ENCODE data around the gene RAB44.

The RAB44 gene

GRCh38 chr6:36730424-36731380, 33.1 kb downstream of the RAB44 start:
- Histone ChIP-seq H3K9me3 (ENCODE audit: severe bottlenecking) (no peaks in the 10 kb centered on the region), H3K27me3 (ENCODE audit: insufficient read depth, low read depth, severe bottlenecking) (no peaks in the 10 kb centered on the region), H3K36me3 (no peaks in the 10 kb centered on the region), H3K27ac (no peak overlapping the region), H3K4me3 (ENCODE audit: low read depth, low read length) (no peak overlapping the region)
- TF ChIP-seq CTCF (IDR thresholded peaks at IDR 0.05; ENCODE audit: low read depth, low read length): no peak
- DNase-seq: no peak

GRCh38 chr6:36731622-36732310, 34.1 kb downstream of the RAB44 start:
- H3K27me3 ChIP-seq (ENCODE audit: insufficient read depth, low read depth, severe bottlenecking): no peaks in the 10 kb centered on the region
- no peak overlapping the region for H3K4me3 ChIP-seq (ENCODE audit: low read depth, low read length)
- no peak overlapping the region for H3K27ac ChIP-seq
- H3K9me3 ChIP-seq (ENCODE audit: severe bottlenecking): no peaks in the 10 kb centered on the region
- peak; percentile 62 for TF ChIP-seq CTCF (IDR thresholded peaks at IDR 0.05; ENCODE audit: low read depth, low read length)
- no peaks in the 10 kb centered on the region for H3K36me3 ChIP-seq
- DNase-seq: no peak

- H3K9me3 ChIP-seq (ENCODE audit: severe bottlenecking): no peaks in the 10 kb centered on the region
- no peaks in the 10 kb centered on the region for H3K27me3 ChIP-seq (ENCODE audit: insufficient read depth, low read depth, severe bottlenecking)
- H3K36me3 ChIP-seq: no peaks in the 10 kb centered on the region
- no peak overlapping the region for H3K27ac ChIP-seq
- TF ChIP-seq CTCF (IDR thresholded peaks at IDR 0.05; ENCODE audit: low read depth, low read length): no peak
- DNase-seq: no peak
- H3K4me3 ChIP-seq (ENCODE audit: low read depth, low read length): no peak overlapping the region
Measured at GRCh38 chr6:36733300-36733699, 35.7 kb downstream of the RAB44 start.

GRCh38 chr6:36734486-36735060, 36.9 kb downstream of the RAB44 start:
- Histone ChIP-seq H3K36me3 (no peaks in the 10 kb centered on the region), H3K27me3 (ENCODE audit: insufficient read depth, low read depth, severe bottlenecking) (no peaks in the 10 kb centered on the region), H3K27ac (no peak overlapping the region), H3K4me3 (ENCODE audit: low read depth, low read length) (no peak overlapping the region), H3K9me3 (ENCODE audit: severe bottlenecking) (no peaks in the 10 kb centered on the region)
- 0 out of 2 replicates have a peak, but pooled peaks have one; percentile 3 for TF ChIP-seq CTCF (IDR thresholded peaks at IDR 0.05; ENCODE audit: low read depth, low read length)
- no peak for DNase-seq

GRCh38 chr6:36735110-36736071, 37.8 kb downstream of the RAB44 start:
- no peak overlapping the region for H3K4me3 ChIP-seq (ENCODE audit: low read depth, low read length)
- H3K36me3 ChIP-seq: no peaks in the 10 kb centered on the region
- H3K27ac ChIP-seq: no peak overlapping the region
- no peaks in the 10 kb centered on the region for H3K27me3 ChIP-seq (ENCODE audit: insufficient read depth, low read depth, severe bottlenecking)
- TF ChIP-seq CTCF (IDR thresholded peaks at IDR 0.05; ENCODE audit: low read depth, low read length): no peak
- DNase-seq: no peak
- H3K9me3 ChIP-seq (ENCODE audit: severe bottlenecking): no peaks in the 10 kb centered on the region

Data from WERI-Rb-1 (cell line).